GM12874 (cell line): ENCODE data around the gene OR2F2.

ENCODE experiments used
- CTCF ChIP-seq: IDR thresholded peaks from 2 replicates; pipeline ENCODE4 v1.5.1; 2011; ENCODE audit warnings: low read depth, mild to moderate bottlenecking, control low read depth, low read length, moderate library complexity; ENCODE audit not compliant: insufficient read depth

Gene OR2F2

GRCh38 chr7:143934526-143935325 lies at the start of gene OR2F2:
Gene OR2F2, plus strand, starts transcription at chr7:143935233. Its CDS starts 0 bp downstream, at chr7:143935233.
- no peak for TF ChIP-seq CTCF

DNA sequence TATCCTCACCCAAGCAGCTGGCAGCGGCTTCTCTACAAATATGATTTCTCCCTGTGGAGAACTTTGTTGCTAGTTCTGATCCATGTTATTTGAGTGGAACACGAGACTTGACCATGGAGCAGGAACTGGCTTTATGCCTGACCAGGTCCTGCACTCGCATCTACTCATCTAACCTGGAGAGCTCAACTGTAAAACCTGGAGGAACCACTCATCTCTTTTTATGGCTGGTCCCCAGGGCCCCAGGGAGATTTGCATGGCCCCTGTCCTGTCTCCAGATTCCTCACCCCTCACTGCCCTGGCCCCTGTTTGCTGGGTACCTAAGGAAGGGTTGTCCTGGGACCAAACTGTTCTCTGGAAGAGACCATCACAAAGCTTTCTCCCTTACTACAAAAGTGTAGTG lies 49.1 kb upstream of the OR2F2 start:
- no peak for TF ChIP-seq CTCF

DNA sequence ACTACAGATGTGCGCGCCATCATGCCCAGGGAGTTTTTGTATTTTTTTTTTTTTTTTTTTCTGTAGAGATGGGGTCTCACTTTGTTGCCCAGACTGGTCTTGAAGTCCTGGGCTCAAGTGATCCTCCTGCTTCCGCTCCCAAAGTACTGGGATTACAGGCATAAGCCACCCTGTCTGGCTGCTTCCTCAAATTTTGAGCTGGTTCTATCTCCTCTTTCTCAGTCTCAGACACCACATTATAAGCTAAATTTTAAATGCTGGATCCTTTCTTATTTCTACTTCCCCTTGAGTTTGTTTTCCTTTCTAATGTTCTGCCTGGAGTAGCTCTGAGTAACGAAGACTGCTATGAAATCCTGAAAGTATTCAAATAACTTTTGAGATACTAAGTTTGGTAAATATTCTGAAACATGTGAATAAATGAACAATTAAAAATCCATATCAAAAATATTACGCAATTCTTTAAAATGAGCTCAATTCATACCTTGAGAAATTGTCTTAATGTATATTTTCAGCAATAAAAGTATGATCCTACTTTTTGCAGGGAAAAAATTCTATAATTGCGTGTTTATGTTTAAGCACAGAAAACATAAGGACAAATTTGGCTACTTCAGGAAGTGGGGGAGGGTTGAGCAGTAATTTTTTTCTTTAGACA lies 48.1 kb upstream of the OR2F2 start:
- TF ChIP-seq CTCF, result no peak

- no peak for TF ChIP-seq CTCF
Measured at GRCh38 chr7:143889068-143889467, 46.0 kb upstream of the OR2F2 start.

DNA sequence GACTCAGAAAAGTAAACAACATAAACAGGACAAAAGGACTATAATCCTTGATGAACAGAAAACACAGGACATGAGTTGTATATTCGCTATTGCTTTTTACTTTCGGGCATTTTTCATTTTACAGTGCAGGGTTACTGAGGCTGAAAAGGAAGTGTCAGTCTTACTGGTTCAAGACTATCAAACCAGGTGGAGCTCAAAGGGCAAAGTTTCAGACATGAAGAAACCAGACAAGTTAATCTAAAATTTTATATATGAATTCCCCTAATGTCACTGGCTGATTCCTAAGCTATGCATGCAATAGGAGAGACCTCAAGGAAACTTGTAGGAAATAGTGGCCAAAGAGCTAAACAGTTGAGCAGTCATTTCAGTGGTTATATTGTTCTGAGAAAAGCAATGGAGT lies 44.5 kb upstream of the OR2F2 start:
- no peak for TF ChIP-seq CTCF

- TF ChIP-seq CTCF, result no peak
Measured at GRCh38 chr7:143891457-143891856, 43.6 kb upstream of the OR2F2 start.

GRCh38 chr7:143892527-143893300 lies 42.3 kb upstream of the OR2F2 start:
- peak; percentile 43; the same call in 1 of the 2 replicates for TF ChIP-seq CTCF
